ENCODE measurements around the gene IKBKE. TPM values are rescaled to one million over a fixed set of nuclear protein-coding genes. Genes with fewer than 3 reads are reported as not detected.

The IKBKE gene
- total RNA-seq = 23.3 and 33.9 TPM in 2 replicates

DNA sequence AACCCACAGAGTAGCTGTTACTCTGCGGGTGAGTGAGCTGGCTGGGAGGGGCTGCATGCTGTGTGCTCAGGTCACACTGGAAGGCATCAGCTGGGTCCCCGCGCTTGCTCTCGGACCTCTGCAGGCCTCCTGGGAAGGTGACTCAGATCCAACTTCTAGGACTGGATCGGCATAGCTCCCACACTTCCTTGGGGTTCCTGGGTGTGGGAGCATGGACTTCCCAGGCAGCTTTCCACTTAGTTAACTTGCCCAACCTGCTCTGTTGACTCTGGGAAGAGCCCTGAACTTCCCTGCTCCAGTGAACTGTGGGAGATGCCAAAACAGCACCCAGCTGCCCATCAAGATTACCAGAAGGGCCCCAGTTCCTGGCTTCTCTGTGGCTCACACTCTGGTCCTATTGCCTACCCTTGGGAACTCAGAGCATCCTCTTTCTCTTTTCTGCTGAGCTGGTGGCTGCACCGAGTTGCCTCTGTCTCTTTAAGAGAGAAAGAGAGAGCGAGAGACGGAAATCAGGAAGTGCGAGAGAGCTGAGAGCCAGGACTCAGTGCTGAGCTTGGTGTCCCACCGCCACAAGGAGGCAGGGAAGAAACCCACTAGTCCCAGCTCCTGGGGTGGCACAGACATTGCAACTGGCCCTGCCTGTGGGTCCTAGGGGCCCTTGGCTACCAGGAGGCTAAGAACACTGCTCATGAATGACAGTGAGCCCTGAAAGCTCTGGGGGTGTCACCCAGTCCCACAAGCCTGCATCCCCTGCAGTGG lies at the start of gene IKBKE:
TSS of gene IKBKE (plus strand) at position 544 of the 759 bp plus-strand sequence. CDS start 2,752 bp downstream, outside the sequence.
- peak; percentile 43 for DNase-seq

- no peak for DNase-seq
Measured at GRCh38 chr1:206421616-206422340, 48.5 kb upstream of the IKBKE start.

DNA sequence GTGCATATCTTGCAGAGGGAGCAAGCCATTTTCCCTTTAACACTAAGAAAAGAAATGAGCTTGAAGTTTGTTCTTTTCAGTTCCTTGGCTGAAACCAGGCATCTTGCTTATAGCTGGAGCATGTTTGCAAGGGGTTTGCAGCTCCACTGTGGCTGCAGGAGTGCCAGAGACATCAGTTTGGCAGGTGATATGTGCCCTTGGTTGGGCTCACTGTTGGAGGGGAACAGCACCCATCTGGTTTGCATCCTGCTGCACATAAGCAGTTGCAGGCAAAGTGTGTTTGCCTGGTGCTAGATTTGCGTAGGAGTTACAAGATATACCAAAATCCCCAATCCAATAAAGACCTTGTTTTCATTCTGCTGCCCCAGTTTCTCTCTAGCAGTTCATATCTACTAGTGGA lies 47.8 kb upstream of the IKBKE start:
- DNase-seq = no peak

- DNase-seq = no peak
Measured at GRCh38 chr1:206427291-206427690, 43.0 kb upstream of the IKBKE start.

- DNase-seq = no peak
Measured at GRCh38 chr1:206429421-206429820, 40.9 kb upstream of the IKBKE start.

GRCh38 chr1:206430031-206430983 lies 40.0 kb upstream of the IKBKE start:
- peak; percentile 95 for DNase-seq

DNA sequence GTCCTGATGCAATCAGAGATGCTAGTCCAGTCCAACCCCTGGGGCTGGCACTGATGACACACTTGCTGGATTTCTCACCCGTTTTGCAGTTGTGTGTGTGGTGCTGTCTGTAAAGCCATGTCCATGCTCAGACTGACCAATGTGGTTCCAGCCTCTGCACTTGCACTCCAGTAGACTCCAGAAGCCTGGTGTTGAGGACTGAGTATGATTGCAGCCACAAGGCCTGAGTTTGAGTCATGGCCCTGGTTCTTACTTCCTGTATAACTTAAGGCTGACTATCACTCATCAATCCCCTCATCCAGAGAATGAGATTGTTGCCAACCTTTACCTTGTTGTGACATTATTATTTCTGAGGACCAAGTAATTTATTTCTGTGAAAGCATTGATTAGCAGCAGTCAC lies 34.8 kb upstream of the IKBKE start:
- no peak for DNase-seq

- no peak for DNase-seq
Measured at GRCh38 chr1:206438554-206438953, 31.7 kb upstream of the IKBKE start.

GRCh38 chr1:206439205-206439604 lies 31.1 kb upstream of the IKBKE start:
- DNase-seq = no peak

- DNase-seq = no peak
Measured at GRCh38 chr1:206441336-206441967, 28.8 kb upstream of the IKBKE start.

- no peak for DNase-seq
Measured at GRCh38 chr1:206442101-206442500, 28.2 kb upstream of the IKBKE start.

DNA sequence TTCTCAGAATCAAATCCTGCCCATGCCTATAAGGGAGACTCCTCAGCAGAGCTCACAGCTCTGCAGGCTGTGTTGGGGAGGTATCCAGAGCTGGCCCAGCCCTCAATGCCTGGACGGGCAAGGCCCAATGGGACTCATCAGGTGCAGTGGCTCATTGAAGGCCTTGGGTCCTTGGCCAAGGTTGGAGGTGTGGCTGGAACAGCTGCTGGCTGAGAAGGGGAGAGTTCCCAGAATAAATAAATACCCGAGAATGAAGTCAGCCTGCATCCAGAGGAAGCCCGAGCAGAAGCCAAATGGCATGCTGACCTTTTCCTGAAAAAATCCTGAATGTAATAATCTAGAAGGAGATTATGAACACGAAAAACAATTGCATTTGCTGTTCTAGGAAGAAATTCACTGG lies 25.2 kb upstream of the IKBKE start:
- DNase-seq = peak; percentile 85

GRCh38 chr1:206445911-206446356 lies 24.3 kb upstream of the IKBKE start:
- DNase-seq = no peak

- no peak for DNase-seq
Measured at GRCh38 chr1:206446688-206447421, 23.4 kb upstream of the IKBKE start.

GRCh38 chr1:206447422-206447765 lies 22.9 kb upstream of the IKBKE start:
- DNase-seq = no peak

- DNase-seq = no peak
Measured at GRCh38 chr1:206447792-206448191, 22.5 kb upstream of the IKBKE start.

DNA sequence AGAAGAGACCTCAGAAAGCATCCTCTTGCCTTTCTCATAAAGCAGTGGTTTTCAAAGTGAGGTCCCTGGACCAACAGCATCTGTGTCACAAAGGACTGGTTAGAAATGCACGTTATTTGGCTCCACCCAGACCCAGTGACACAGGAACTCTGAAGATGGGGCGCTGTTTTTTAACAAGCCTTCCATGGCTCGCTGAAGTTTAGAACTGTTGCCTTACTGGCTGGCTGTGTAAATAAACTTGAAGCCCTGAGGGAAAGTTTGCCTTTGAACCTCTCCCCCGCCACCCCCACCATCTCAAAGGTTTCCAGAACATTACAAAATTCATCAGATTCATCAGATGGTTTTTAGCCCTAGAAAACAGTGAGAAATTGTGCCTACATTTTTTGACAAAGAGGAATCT lies 21.8 kb upstream of the IKBKE start:
- no peak for DNase-seq

- peak; percentile 58 for DNase-seq
Measured at GRCh38 chr1:206449565-206449964, 20.7 kb upstream of the IKBKE start.

GRCh38 chr1:206450281-206450680 lies 20.0 kb upstream of the IKBKE start:
- DNase-seq = no peak

GRCh38 chr1:206451134-206451686 lies 19.1 kb upstream of the IKBKE start:
- DNase-seq = no peak

GRCh38 chr1:206453111-206453510 lies 17.2 kb upstream of the IKBKE start:
- no peak for DNase-seq

Measured in dermis blood vessel endothelial cell (primary cell).